WTC11 (cell line): ENCODE data around the gene MON2. TPM values are rescaled to one million over a fixed set of nuclear protein-coding genes. Genes with fewer than 3 reads are reported as not detected.
A peak's percentile ranks its signal among the peaks of the same experiment; 100 is the strongest.

ENCODE experiments used
- AFF4 ChIP-seq: sonication (generic); formaldehyde crosslinking; IDR thresholded peaks from 2 replicates; pipeline ENCODE4 v1.8.1; 2023; ENCODE audit warnings: mild to moderate bottlenecking, missing genetic modification reagents, borderline replicate concordance
- AR ChIP-seq: fragments of 250-450 bp; sonication (Bioruptor Pico); IDR thresholded peaks from 2 replicates; pipeline ENCODE4 v1.9.0; 2021; ENCODE audit warnings: mild to moderate bottlenecking
- ATF6 ChIP-seq: sonication (generic); formaldehyde crosslinking; IDR thresholded peaks from 2 replicates; pipeline ENCODE4 v1.8.1; 2023; ENCODE audit warnings: mild to moderate bottlenecking, missing genetic modification reagents
- CBFB ChIP-seq: sonication (generic); formaldehyde crosslinking; IDR thresholded peaks from 2 replicates; pipeline ENCODE4 v1.8.1; 2022; ENCODE audit warnings: mild to moderate bottlenecking, low read depth, missing genetic modification reagents
- E2F1 ChIP-seq: sonication (generic); formaldehyde crosslinking; IDR thresholded peaks from 2 replicates; pipeline ENCODE4 v1.8.0; 2022; ENCODE audit warnings: mild to moderate bottlenecking, missing genetic modification reagents
- E2F4 ChIP-seq: sonication (generic); formaldehyde crosslinking; IDR thresholded peaks from 2 replicates; pipeline ENCODE4 v1.8.1; 2022; ENCODE audit warnings: low read depth, mild to moderate bottlenecking, moderate library complexity, missing genetic modification reagents, borderline replicate concordance
- ELF4 ChIP-seq: sonication (generic); formaldehyde crosslinking; IDR thresholded peaks from 2 replicates; pipeline ENCODE4 v1.8.1; 2022; ENCODE audit warnings: low read depth, mild to moderate bottlenecking, moderate library complexity, missing genetic modification reagents
- FOXP4 ChIP-seq: sonication (generic); formaldehyde crosslinking; IDR thresholded peaks from 2 replicates; pipeline ENCODE4 v1.8.0; 2022; ENCODE audit warnings: mild to moderate bottlenecking, missing genetic modification reagents
- GABPB1 ChIP-seq: sonication (generic); formaldehyde crosslinking; IDR thresholded peaks from 2 replicates; pipeline ENCODE4 v1.8.1; 2023; ENCODE audit warnings: mild to moderate bottlenecking, missing genetic modification reagents
- GRHL2 ChIP-seq: fragments of 250-450 bp; sonication (Bioruptor Pico); IDR thresholded peaks from 2 replicates; pipeline ENCODE4 v1.8.0; 2022; ENCODE audit warnings: mild to moderate bottlenecking, moderate library complexity; ENCODE audit not compliant: insufficient replicate concordance, severe bottlenecking
- HMGXB4 ChIP-seq: sonication (generic); formaldehyde crosslinking; IDR thresholded peaks from 2 replicates; pipeline ENCODE4 v1.8.1; 2023; ENCODE audit warnings: mild to moderate bottlenecking, moderate library complexity, missing genetic modification reagents
- NR2C2 ChIP-seq: sonication (generic); formaldehyde crosslinking; IDR thresholded peaks from 2 replicates; pipeline ENCODE4 v1.8.0; 2022; ENCODE audit warnings: mild to moderate bottlenecking, missing genetic modification reagents
- OVOL2 ChIP-seq: fragments of 250-450 bp; sonication (Bioruptor Pico); IDR thresholded peaks from 2 replicates; pipeline ENCODE4 v1.9.0; 2021; ENCODE audit warnings: mild to moderate bottlenecking, borderline replicate concordance
- TCF7 ChIP-seq: sonication (generic); formaldehyde crosslinking; IDR thresholded peaks from 2 replicates; pipeline ENCODE4 v1.8.0; 2022; ENCODE audit warnings: mild to moderate bottlenecking, low read depth, missing genetic modification reagents, moderate library complexity
- ZBTB21 ChIP-seq: sonication (generic); formaldehyde crosslinking; IDR thresholded peaks from 2 replicates; pipeline ENCODE4 v1.8.1; 2023; ENCODE audit warnings: mild to moderate bottlenecking, missing genetic modification reagents, borderline replicate concordance
- ZBTB43 ChIP-seq: sonication (generic); formaldehyde crosslinking; IDR thresholded peaks from 2 replicates; pipeline ENCODE4 v1.8.1; 2023; ENCODE audit warnings: mild to moderate bottlenecking, missing genetic modification reagents
- ZMAT4 ChIP-seq: fragments of 250-450 bp; sonication (Bioruptor Pico); IDR thresholded peaks from 2 replicates; pipeline ENCODE4 v1.9.0; 2021; ENCODE audit warnings: mild to moderate bottlenecking
- ZNF232 ChIP-seq: sonication (generic); formaldehyde crosslinking; IDR thresholded peaks from 2 replicates; pipeline ENCODE4 v1.8.0; 2022; ENCODE audit warnings: mild to moderate bottlenecking, missing genetic modification reagents
- ZNF423 ChIP-seq: fragments of 250-450 bp; sonication (Bioruptor Pico); IDR thresholded peaks from 2 replicates; pipeline ENCODE4 v2.1.2; 2022; ENCODE audit warnings: mild to moderate bottlenecking, moderate library complexity
- ZNF671 ChIP-seq: fragments of 250-450 bp; sonication (Bioruptor Pico); IDR thresholded peaks from 2 replicates; pipeline ENCODE4 v1.8.0; 2021; ENCODE audit warnings: mild to moderate bottlenecking
- total RNA-seq: library from RNA; stranded (reverse); gene quantifications from 3 replicates; pipeline ENCODE4 v1.2.3, GENCODE V29; 2021

MON2 gene
- total RNA-seq, 1 experiment from 2014 or later: 25.8 TPM

- TF ChIP-seq AFF4 (CRISPR knock-in tag) (no peak), E2F1 (CRISPR knock-in tag) (no peak), CBFB (CRISPR knock-in tag) (no peak), ZNF423 (CRISPR knock-in tag) (peak; percentile 59), TCF7 (CRISPR knock-in tag) (no peak), AR (CRISPR knock-in tag) (no peak), ZNF232 (CRISPR knock-in tag) (no peak), E2F4 (CRISPR knock-in tag) (no peak), ELF4 (no peak), HMGXB4 (peak; percentile 76), ZBTB21 (no peak; the same call in 1 of the 2 replicates), ZBTB43 (CRISPR knock-in tag) (no peak), FOXP4 (CRISPR knock-in tag) (0 out of 2 replicates have a peak, but pooled peaks have one; percentile 31), ZNF671 (CRISPR knock-in tag) (no peak), OVOL2 (CRISPR knock-in tag) (no peak), GABPB1 (no peak), ZMAT4 (CRISPR knock-in tag) (no peak), NR2C2 (no peak), ATF6 (CRISPR knock-in tag) (no peak), GRHL2 (CRISPR knock-in tag) (no peak)
These were observed 165.1 kb downstream of the MON2 start (continued) for GRCh38 chr12:62631471-62632410.
